ENCODE measurements around the gene S100B. TPM values are rescaled to one million over a fixed set of nuclear protein-coding genes. Genes with fewer than 3 reads are reported as not detected.

The S100B gene
- total and polyA plus RNA-seq, 9 of the 15 experiments (the other 6 are each of a cell fraction or from before 2014, with no cell fraction given) = not detected

DNA sequence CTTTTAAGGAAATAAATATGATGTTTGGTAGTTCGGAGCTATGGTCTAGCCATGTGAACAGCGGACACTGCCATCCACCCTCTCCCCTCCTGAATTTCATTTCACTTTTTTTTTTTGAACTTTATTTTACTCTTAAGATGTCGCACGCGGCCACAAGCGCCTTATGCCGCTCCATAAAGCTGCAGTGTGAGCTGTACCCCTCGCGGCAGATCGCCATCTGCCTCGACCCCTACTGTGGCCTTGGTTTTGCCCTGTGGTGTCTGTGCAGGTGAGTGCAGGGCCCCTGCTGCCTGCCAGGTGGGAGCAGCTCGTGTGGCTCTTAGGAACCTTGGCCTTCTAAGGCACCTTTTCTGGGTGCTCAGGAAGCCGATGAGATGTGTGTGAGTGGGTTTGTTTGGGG, 48.1 kb downstream of the S100B start:
- no peaks in the 10 kb centered on the region for H3K79me2 ChIP-seq (ENCODE audit: control insufficient read depth, insufficient read depth, low read length)
- CTCF ChIA-PET (ENCODE audit: low intra/inter-chr PET ratio) = no interaction called here
- no TSS peak for BruUV-seq (replicated peaks)
- no peak overlapping the region for H3K4me3 ChIP-seq
- no peak overlapping the region for H2AFZ ChIP-seq (ENCODE audit: low read depth, low read length)
- intact Hi-C loops (cut with micrococcal nuclease) (no loop called here), in situ Hi-C loops (cut with MboI) (no loop called here)
- peaks cover 55% of the 10 kb centered on the region; the same call in 2 of the 3 replicates for H3K36me3 ChIP-seq (ENCODE audit: control insufficient read depth, insufficient read depth, low read length)
- no peaks in the 10 kb centered on the region for H3K9me1 ChIP-seq (ENCODE audit: control insufficient read depth, insufficient read depth, low read length)
- no peak overlapping the region for H3K9ac ChIP-seq (ENCODE audit: insufficient read depth in 1 of 2, low read depth in 2 of 2, low read length in 2 of 2)
- DNase-seq (ENCODE audit: extremely low read depth in 1 of 4, low spot score in 3 of 4) (no peak), ATAC-seq (no peak), FAIRE-seq (no peak)
- no peaks in the 10 kb centered on the region for H3K9me3 ChIP-seq (replicated peaks; ENCODE audit: control insufficient read depth, insufficient read depth, low read depth, low read length)
- WGBS (ENCODE audit: insufficient coverage, low coverage, missing lambda C conversion rate) = 94% methylated on average over 13 of the region's 13 CpGs
- H3K27me3 ChIP-seq (ENCODE audit: control insufficient read depth in 2 of 2, insufficient read depth in 2 of 2, low read length in 2 of 2) = no peaks in the 10 kb centered on the region
- H3K4me1 ChIP-seq (replicated peaks in 1 of 2; ENCODE audit: control insufficient read depth in 2 of 2, insufficient read depth in 2 of 2, low read length in 2 of 2) = peaks cover 0 to 24% of the 10 kb centered on the region in 2 experiments; a peak in 2 of 5 replicates
- no peak for TF ChIP-seq IFI16 (CRISPR knock-in tag; IDR thresholded peaks at IDR 0.05)
- TF ChIP-seq, protein P1, sequence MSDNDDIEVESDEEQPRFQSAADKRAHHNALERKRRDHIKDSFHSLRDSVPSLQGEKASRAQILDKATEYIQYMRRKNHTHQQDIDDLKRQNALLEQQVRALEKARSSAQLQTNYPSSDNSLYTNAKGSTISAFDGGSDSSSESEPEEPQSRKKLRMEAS (CRISPR knock-in tag; IDR thresholded peaks at IDR 0.05) = no peak
- TF ChIP-seq ZNF140 (CRISPR knock-in tag; IDR thresholded peaks at IDR 0.05) = no peak
- TF ChIP-seq, protein P2, sequence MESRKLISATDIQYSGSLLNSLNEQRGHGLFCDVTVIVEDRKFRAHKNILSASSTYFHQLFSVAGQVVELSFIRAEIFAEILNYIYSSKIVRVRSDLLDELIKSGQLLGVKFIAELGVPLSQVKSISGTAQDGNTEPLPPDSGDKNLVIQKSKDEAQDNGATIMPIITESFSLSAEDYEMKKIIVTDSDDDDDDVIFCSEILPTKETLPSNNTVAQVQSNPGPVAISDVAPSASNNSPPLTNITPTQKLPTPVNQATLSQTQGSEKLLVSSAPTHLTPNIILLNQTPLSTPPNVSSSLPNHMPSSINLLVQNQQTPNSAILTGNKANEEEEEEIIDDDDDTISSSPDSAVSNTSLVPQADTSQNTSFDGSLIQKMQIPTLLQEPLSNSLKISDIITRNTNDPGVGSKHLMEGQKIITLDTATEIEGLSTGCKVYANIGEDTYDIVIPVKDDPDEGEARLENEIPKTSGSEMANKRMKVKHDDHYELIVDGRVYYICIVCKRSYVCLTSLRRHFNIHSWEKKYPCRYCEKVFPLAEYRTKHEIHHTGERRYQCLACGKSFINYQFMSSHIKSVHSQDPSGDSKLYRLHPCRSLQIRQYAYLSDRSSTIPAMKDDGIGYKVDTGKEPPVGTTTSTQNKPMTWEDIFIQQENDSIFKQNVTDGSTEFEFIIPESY (CRISPR knock-in tag; IDR thresholded peaks at IDR 0.05) = peak; percentile 71
- no peak for TF ChIP-seq ZNF282 (CRISPR knock-in tag; IDR thresholded peaks at IDR 0.05)
- TF ChIP-seq CAMTA2 (CRISPR knock-in tag; conservative IDR thresholded peaks at IDR 0.05) = no peak
- no peak overlapping the region for H3K27ac ChIP-seq (ENCODE audit: extremely low read depth, low read depth, low read length)
- H4K20me1 ChIP-seq (replicated peaks; ENCODE audit: control insufficient read depth, insufficient read depth, low read length) = no peaks in the 10 kb centered on the region
- POLR2A ChIA-PET = no interaction called here
- no peak overlapping the region for H3K4me2 ChIP-seq (ENCODE audit: insufficient read depth, low read length)

All from K562 (cell line).